Transverse colon (tissue), 4 donors: ENCODE measurements around the gene MBOAT2.

Experiments
- EP300 ChIP-seq: sonication (generic); formaldehyde crosslinking; IDR thresholded peaks from one replicate; pipeline ENCODE4 v1.6.1; 2017; ENCODE audit warnings: antibody characterized with exemption, low read depth
- POLR2A ChIP-seq: fragments of 450-650 bp; IDR thresholded peaks from one replicate; pipeline ENCODE4 v1.6.1; 2016; ENCODE audit warnings: antibody characterized with exemption, mild to moderate bottlenecking, moderate library complexity
- POLR2AphosphoS5 ChIP-seq, 3 donors: sonication (generic); formaldehyde crosslinking; IDR thresholded peaks; one replicate each; pipeline ENCODE4 v1.6.1; 2016; ENCODE audit warnings: antibody characterized with exemption in 3 of 3
- TF ChIP-seq, protein P1 (sequence below), 5 experiments: fragments of 200-600 bp in 3 of 5; fragments of 450-650 bp in 2 of 5; sonication (generic) in 3 of 5; IDR thresholded peaks; 1 replicate in 2 of 5; 2 replicates in 3 of 5; pipeline ENCODE4 v1.5.1; 2016 to 2017; ENCODE audit warnings: antibody characterized with exemption in 5 of 5, inconsistent platforms in 3 of 5, mild to moderate bottlenecking in 2 of 5, moderate library complexity in 1 of 5

DNA sequence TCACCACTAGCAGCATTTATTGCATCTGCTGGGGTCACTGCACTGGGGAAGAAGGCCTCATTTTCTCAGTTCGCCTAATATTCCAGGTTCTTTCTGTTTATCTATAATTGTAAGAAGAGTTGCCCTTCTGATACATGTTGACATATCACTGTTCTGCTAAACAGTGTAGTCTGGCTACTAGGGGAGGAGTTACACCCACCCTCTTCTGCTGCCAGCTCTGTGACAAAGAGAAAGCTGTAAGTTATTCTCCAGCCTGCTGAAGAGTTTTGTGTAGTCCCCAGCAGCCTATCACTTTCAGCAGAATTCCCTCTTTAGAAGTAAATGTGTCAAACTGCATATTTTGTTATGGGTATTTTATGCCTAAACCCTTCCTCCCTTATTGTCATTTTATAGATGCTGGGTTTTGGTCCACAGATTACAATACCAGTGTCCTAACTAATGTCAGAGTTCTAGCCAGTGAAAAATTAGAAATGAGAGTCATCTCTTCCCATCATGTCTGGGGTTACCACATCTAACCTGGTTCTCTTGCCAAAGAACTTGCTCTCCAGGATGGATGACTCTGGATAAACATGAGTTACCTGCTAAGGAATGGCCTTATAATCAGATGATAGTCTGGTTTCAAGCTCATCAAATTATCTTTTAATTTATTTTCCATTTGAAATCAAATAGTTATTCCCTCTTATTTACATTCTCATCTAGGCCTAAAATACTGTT lies 5.6 kb upstream of the MBOAT2 start:
- TF ChIP-seq, protein P1, sequence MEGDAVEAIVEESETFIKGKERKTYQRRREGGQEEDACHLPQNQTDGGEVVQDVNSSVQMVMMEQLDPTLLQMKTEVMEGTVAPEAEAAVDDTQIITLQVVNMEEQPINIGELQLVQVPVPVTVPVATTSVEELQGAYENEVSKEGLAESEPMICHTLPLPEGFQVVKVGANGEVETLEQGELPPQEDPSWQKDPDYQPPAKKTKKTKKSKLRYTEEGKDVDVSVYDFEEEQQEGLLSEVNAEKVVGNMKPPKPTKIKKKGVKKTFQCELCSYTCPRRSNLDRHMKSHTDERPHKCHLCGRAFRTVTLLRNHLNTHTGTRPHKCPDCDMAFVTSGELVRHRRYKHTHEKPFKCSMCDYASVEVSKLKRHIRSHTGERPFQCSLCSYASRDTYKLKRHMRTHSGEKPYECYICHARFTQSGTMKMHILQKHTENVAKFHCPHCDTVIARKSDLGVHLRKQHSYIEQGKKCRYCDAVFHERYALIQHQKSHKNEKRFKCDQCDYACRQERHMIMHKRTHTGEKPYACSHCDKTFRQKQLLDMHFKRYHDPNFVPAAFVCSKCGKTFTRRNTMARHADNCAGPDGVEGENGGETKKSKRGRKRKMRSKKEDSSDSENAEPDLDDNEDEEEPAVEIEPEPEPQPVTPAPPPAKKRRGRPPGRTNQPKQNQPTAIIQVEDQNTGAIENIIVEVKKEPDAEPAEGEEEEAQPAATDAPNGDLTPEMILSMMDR (IDR thresholded peaks at IDR 0.05): no peak
- TF ChIP-seq POLR2AphosphoS5 (IDR thresholded peaks at IDR 0.05) (no peak), EP300 (no peak), POLR2A (no peak)
